HepG2 (cell line): Measurements from ENCODE around the gene SS18L1. TPM values are rescaled to one million over a fixed set of nuclear protein-coding genes. Genes with fewer than 3 reads are reported as not detected.

ENCODE experiments used
- ATAC-seq: fragments of 200-7000 bp; cut with Tn5 transposase; 3 replicates; pipeline ENCODE4 v1.9.1; 2020; ENCODE audit warnings: mild to moderate bottlenecking, moderate library complexity
- BruUV-seq: library from RNA; stranded (reverse); fragments of 400-500 nt; replicated peaks from 2 replicates; lab custom pipeline; 2021; lab: Mats Ljungman, UMichigan
- CTCF ChIA-PET: fragments of 300-600 bp; formaldehyde crosslinking; extraction: SDS; loops from one replicate; lab custom pipeline; 2021; ENCODE audit warnings: low total read pairs, inconsistent platforms, low intra/inter-chr PET ratio; lab: Yijun Ruan, JAX
- POLR2A ChIA-PET: fragments of 350-600 bp; sonication (Branson Sonifier 250); formaldehyde crosslinking; loops from one replicate; lab custom pipeline; 2020; ENCODE audit warnings: antibody characterized with exemption, inconsistent platforms; lab: Yijun Ruan, JAX
- DNase-seq: peaks from one replicate; pipeline ENCODE4 v3.0.0-alpha.2; 2015; ENCODE audit warnings: low spot score
- FAIRE-seq: peaks from 3 replicates; lab custom pipeline; 2011; peaks lifted over from hg19 to GRCh38; lab: Jason Lieb, UNC
- H2AFZ ChIP-seq: one replicate; pipeline ENCODE4 v1.6.1; 2011; ENCODE audit warnings: low read length, inconsistent platforms
- H3K27ac ChIP-seq: fragments of 300-600 bp; 3 replicates; pipeline ENCODE4 v1.8.0; 2011; ENCODE audit warnings: mixed run types, mild to moderate bottlenecking, mixed read lengths, low read length, inconsistent platforms; ENCODE audit not compliant: insufficient read depth; ENCODE audit errors: extremely low read length
- H3K27me3 ChIP-seq, 2 experiments: fragments of 200-600 bp in 1 of 2; 2 replicates in 1 of 2; 3 replicates in 1 of 2; pipeline versions ENCODE4 v1.6.0 to v1.8.0; 2011; ENCODE audit warnings: low read length in 2 of 2, mild to moderate bottlenecking in 2 of 2, moderate library complexity in 2 of 2, inconsistent platforms in 1 of 2; ENCODE audit not compliant: insufficient read depth in 2 of 2, control insufficient read depth in 1 of 2
- H3K36me3 ChIP-seq, 2 experiments: fragments of 200-600 bp in 1 of 2; replicated peaks in 1 of 2; 2 replicates in 1 of 2; 3 replicates in 1 of 2; pipeline versions ENCODE4 v1.5.1 to v1.8.0; 2011; ENCODE audit warnings: low read length in 2 of 2, inconsistent platforms in 1 of 2; ENCODE audit not compliant: insufficient read depth in 2 of 2, control insufficient read depth in 1 of 2
- H3K4me1 ChIP-seq: 2 replicates; pipeline ENCODE4 v1.5.1; 2012; ENCODE audit warnings: low read length, inconsistent platforms; ENCODE audit not compliant: insufficient read depth
- H3K4me2 ChIP-seq: 2 replicates; pipeline ENCODE4 v1.6.0; 2011; ENCODE audit warnings: low read depth, low read length, inconsistent platforms
- H3K4me3 ChIP-seq, 3 experiments: fragments of 200-600 bp in 1 of 3; sonication (generic), shearing (Covaris generic) in 1 of 3; replicated peaks in 1 of 3; 2 replicates each; pipeline ENCODE4 v1.5.1; 2011 to 2016; ENCODE audit warnings: low read length in 3 of 3, inconsistent platforms in 2 of 3, low read depth in 2 of 3, mild to moderate bottlenecking in 2 of 3, control low read depth in 1 of 3, mixed read lengths in 1 of 3; ENCODE audit not compliant: insufficient read depth in 1 of 3
- H3K79me2 ChIP-seq: one replicate; pipeline ENCODE4 v1.6.1; 2011; ENCODE audit warnings: low read length, inconsistent platforms; ENCODE audit not compliant: insufficient read depth
- H3K9ac ChIP-seq: 2 replicates; pipeline ENCODE4 v1.6.0; 2011; ENCODE audit warnings: mild to moderate bottlenecking, low read depth, low read length, inconsistent platforms; ENCODE audit not compliant: insufficient read depth
- H3K9me3 ChIP-seq: 2 replicates; pipeline ENCODE4 v1.5.1; 2012; ENCODE audit warnings: mild to moderate bottlenecking, low read length
- H4K20me1 ChIP-seq: 2 replicates; pipeline ENCODE4 v1.6.0; 2011; ENCODE audit warnings: inconsistent platforms, mild to moderate bottlenecking, low read length, moderate library complexity; ENCODE audit not compliant: insufficient read depth
- ATAD3A ChIP-seq: sonication (generic); formaldehyde crosslinking; IDR thresholded peaks from 2 replicates; pipeline ENCODE4 v1.4.0; 2020; ENCODE audit warnings: missing genetic modification reagents
- JUND ChIP-seq: sonication (generic); formaldehyde crosslinking; IDR thresholded peaks from 2 replicates; pipeline ENCODE4 v1.8.0; 2022; ENCODE audit warnings: mild to moderate bottlenecking, missing genetic modification reagents
- MAFG ChIP-seq: sonication (generic); formaldehyde crosslinking; IDR thresholded peaks from 2 replicates; pipeline ENCODE4 v1.5.1; 2020; ENCODE audit warnings: mild to moderate bottlenecking, missing genetic modification reagents
- PRDM4 ChIP-seq: sonication (generic); formaldehyde crosslinking; IDR thresholded peaks from 2 replicates; pipeline ENCODE4 v1.9.0; 2021; ENCODE audit warnings: missing genetic modification reagents, borderline replicate concordance
- SATB2 ChIP-seq: sonication (generic); formaldehyde crosslinking; IDR thresholded peaks from 2 replicates; pipeline ENCODE4 v1.5.0; 2020; ENCODE audit warnings: missing genetic modification reagents
- TERF1 ChIP-seq: sonication (generic); formaldehyde crosslinking; IDR thresholded peaks from 2 replicates; pipeline ENCODE4 v1.8.0; 2022; ENCODE audit warnings: mild to moderate bottlenecking, missing genetic modification reagents, moderate library complexity
- WIZ ChIP-seq: sonication (generic); formaldehyde crosslinking; IDR thresholded peaks from 2 replicates; pipeline ENCODE4 v1.5.1; 2020; ENCODE audit warnings: mild to moderate bottlenecking, missing genetic modification reagents
- ZNF615 ChIP-seq: sonication (generic); formaldehyde crosslinking; IDR thresholded peaks from 2 replicates; pipeline ENCODE4 v1.5.0; 2020; ENCODE audit warnings: mild to moderate bottlenecking, missing genetic modification reagents, borderline replicate concordance
- ZNF788 ChIP-seq: sonication (generic); formaldehyde crosslinking; IDR thresholded peaks from 2 replicates; pipeline ENCODE4 v1.5.0; 2020; ENCODE audit warnings: mild to moderate bottlenecking, missing genetic modification reagents, borderline replicate concordance
- WGBS: methylation state at CpG from one replicate; pipeline ENCODE4 v1.1.6; 2017; ENCODE audit warnings: low lambda C conversion rate; 5-methylcytosine and 5-hydroxymethylcytosine counted together
- in situ Hi-C: cut with HindIII; loops from 2 replicates; pipeline ENCODE4 v1.10.0; 2017; ENCODE audit warnings: low pct_unique_long_range_greater_than_20kb; ENCODE audit not compliant: extremely low pct_ligation_motif_present
- intact Hi-C: fragments of 100-400 bp; cut with micrococcal nuclease; formaldehyde crosslinking; loops from one replicate; pipeline ENCODE4 v1.10.0; 2022; ENCODE audit not compliant: unreplicated experiment
- polyA plus RNA-seq, 8 experiments: library from polyadenylated mRNA; depleted of rRNA in 3 of 8; stranded (reverse) in 7 of 8; unstranded in 1 of 8; fragments of >200 nt; fragmentation: Illumina TruSeq in 4 of 8; extraction: Trizol in 4 of 8; gene quantifications; 2 replicates each; pipeline versions ENCODE4 v1.2.1 to v1.2.3, GENCODE V29; 2011 to 2016; ENCODE audit warnings: low read depth in 4 of 8, missing spikeins in 1 of 8, mixed read lengths in 1 of 8; ENCODE audit not compliant: insufficient read depth in 1 of 8
- total RNA-seq, 5 experiments: library from RNA; depleted of rRNA; stranded (reverse); fragments of >200 nt; fragmentation: Illumina TruSeq; extraction: Trizol; gene quantifications; 2 replicates each; pipeline ENCODE4 v1.2.3, GENCODE V29; 2016; ENCODE audit warnings: low read depth in 1 of 5

Gene SS18L1
- total and polyA plus RNA-seq, 2 of the 13 experiments (the other 11 are each of a cell fraction or from before 2014, with no cell fraction given): 17.8 to 27.6 TPM

DNA sequence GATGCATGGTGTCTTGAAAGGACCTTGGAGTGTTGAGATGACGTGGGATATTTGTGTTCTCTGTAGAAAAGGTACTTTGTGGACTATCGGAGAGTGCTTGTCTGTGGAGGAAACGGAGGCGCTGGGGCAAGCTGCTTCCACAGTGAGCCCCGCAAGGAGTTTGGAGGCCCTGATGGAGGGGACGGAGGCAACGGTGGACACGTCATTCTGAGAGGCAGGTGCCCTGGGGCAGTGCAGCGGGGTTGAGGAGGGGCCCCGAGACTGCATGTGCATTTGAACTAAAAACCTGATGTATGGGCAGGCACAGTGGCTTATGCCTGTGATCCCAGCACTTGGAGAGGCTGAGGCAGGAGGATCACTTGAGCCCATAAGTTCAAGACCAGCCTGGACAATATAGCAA is 52.2 kb downstream of the SS18L1 start:
- DNase-seq: no peak
- CTCF ChIA-PET: no interaction called here

More for the DNA sequence above, 52.2 kb downstream of the SS18L1 start:
- Histone ChIP-seq H3K4me3 (no peak overlapping the region), H3K27me3 (no peaks in the 10 kb centered on the region), H3K36me3 (peaks cover 34 to 56% of the 10 kb centered on the region in 2 experiments), H3K9me3 (no peaks in the 10 kb centered on the region), H3K79me2 (peaks cover 6% of the 10 kb centered on the region), H2AFZ (no peak overlapping the region), H3K4me2 (no peak overlapping the region), H3K9ac (no peak overlapping the region), H3K4me1 (no peaks in the 10 kb centered on the region), H3K27ac (no peak overlapping the region), H4K20me1 (no peaks in the 10 kb centered on the region)
- BruUV-seq: no TSS peak
- POLR2A ChIA-PET: no interaction called here
- TF ChIP-seq ATAD3A (CRISPR knock-in tag) (no peak), MAFG (CRISPR knock-in tag) (no peak), ZNF615 (CRISPR knock-in tag) (no peak), JUND (CRISPR knock-in tag) (no peak), WIZ (CRISPR knock-in tag) (no peak), TERF1 (no peak), ZNF788 (no peak), SATB2 (no peak), PRDM4 (CRISPR knock-in tag) (no peak)
- ATAC-seq (no peak), FAIRE-seq (no peak)
- in situ Hi-C loops (no loop called here), intact Hi-C loops (no loop called here)
- WGBS: 95% methylated on average over 10 of the region's 10 CpGs
